HepG2 (cell line): ENCODE measurements around the gene SHBG. TPM values are rescaled to one million over a fixed set of nuclear protein-coding genes. Genes with fewer than 3 reads are reported as not detected.

ENCODE experiments used
- KLF13 ChIP-seq: sonication (generic); formaldehyde crosslinking; IDR thresholded peaks from 2 replicates; pipeline ENCODE4 v1.4.0; 2020; ENCODE audit warnings: mild to moderate bottlenecking, missing genetic modification reagents
- KMT2A ChIP-seq: sonication (generic); formaldehyde crosslinking; IDR thresholded peaks from 2 replicates; pipeline ENCODE4 v1.4.0; 2020; ENCODE audit warnings: missing genetic modification reagents
- MEF2D ChIP-seq: sonication (generic); formaldehyde crosslinking; IDR thresholded peaks from 2 replicates; pipeline ENCODE4 v1.5.1; 2020; ENCODE audit warnings: mild to moderate bottlenecking, missing genetic modification reagents
- MTA1 ChIP-seq: sonication (generic); formaldehyde crosslinking; IDR thresholded peaks from 2 replicates; pipeline ENCODE4 v1.4.0; 2020; ENCODE audit warnings: missing genetic modification reagents, mild to moderate bottlenecking, borderline replicate concordance
- NAIF1 ChIP-seq: sonication (generic); formaldehyde crosslinking; IDR thresholded peaks from 2 replicates; pipeline ENCODE4 v1.5.0; 2020; ENCODE audit warnings: mild to moderate bottlenecking, missing genetic modification reagents, borderline replicate concordance
- NCOA1 ChIP-seq: sonication (generic); formaldehyde crosslinking; IDR thresholded peaks from 2 replicates; pipeline ENCODE4 v1.9.0; 2021; ENCODE audit warnings: missing genetic modification reagents
- PAXIP1 ChIP-seq: sonication (generic); formaldehyde crosslinking; conservative IDR thresholded peaks from 2 replicates; pipeline ENCODE4 v1.4.0; 2020; ENCODE audit warnings: mild to moderate bottlenecking, missing genetic modification reagents, moderate library complexity
- PHB2 ChIP-seq: fragments of 450-650 bp; IDR thresholded peaks from 2 replicates; pipeline ENCODE4 v1.6.1; 2018; ENCODE audit not compliant: partially characterized antibody
- SIN3B ChIP-seq: fragments of 150-350 bp; IDR thresholded peaks from 2 replicates; pipeline ENCODE4 v1.6.1; 2014; ENCODE audit warnings: low read length
- SRY ChIP-seq: sonication (generic); formaldehyde crosslinking; IDR thresholded peaks from 2 replicates; pipeline ENCODE4 v1.8.0; 2022; ENCODE audit warnings: mild to moderate bottlenecking, missing genetic modification reagents
- ZBTB37 ChIP-seq: sonication (generic); formaldehyde crosslinking; IDR thresholded peaks from 2 replicates; pipeline ENCODE4 v1.4.0; 2020; ENCODE audit warnings: mild to moderate bottlenecking, missing genetic modification reagents
- ZNF235 ChIP-seq: sonication (generic); formaldehyde crosslinking; IDR thresholded peaks from 2 replicates; pipeline ENCODE4 v1.8.1; 2023; ENCODE audit warnings: mild to moderate bottlenecking, missing genetic modification reagents, borderline replicate concordance
- ZNF333 ChIP-seq: sonication (generic); formaldehyde crosslinking; IDR thresholded peaks from 2 replicates; pipeline ENCODE4 v1.4.0; 2020; ENCODE audit warnings: mild to moderate bottlenecking, missing genetic modification reagents, borderline replicate concordance
- ZNF510 ChIP-seq: sonication (generic); formaldehyde crosslinking; IDR thresholded peaks from 2 replicates; pipeline ENCODE4 v1.4.0; 2020; ENCODE audit warnings: low read depth, mild to moderate bottlenecking, missing genetic modification reagents
- ZNF605 ChIP-seq: sonication (generic); formaldehyde crosslinking; IDR thresholded peaks from 2 replicates; pipeline ENCODE4 v1.8.0; 2022; ENCODE audit warnings: mild to moderate bottlenecking, missing genetic modification reagents
- ZNF614 ChIP-seq: IDR thresholded peaks from 2 replicates; pipeline ENCODE4 v1.6.1; 2018; ENCODE audit warnings: missing biosample characterization, missing genetic modification reagents, inconsistent platforms, borderline replicate concordance
- ZNF770 ChIP-seq: sonication (generic); formaldehyde crosslinking; IDR thresholded peaks from 2 replicates; pipeline ENCODE4 v1.5.0; 2020; ENCODE audit warnings: mild to moderate bottlenecking, missing genetic modification reagents
- polyA plus RNA-seq, 8 experiments: library from polyadenylated mRNA; depleted of rRNA in 3 of 8; stranded (reverse) in 7 of 8; unstranded in 1 of 8; fragments of >200 nt; fragmentation: Illumina TruSeq in 4 of 8; extraction: Trizol in 4 of 8; gene quantifications; 2 replicates each; pipeline versions ENCODE4 v1.2.1 to v1.2.3, GENCODE V29; 2011 to 2016; ENCODE audit warnings: low read depth in 4 of 8, missing spikeins in 1 of 8, mixed read lengths in 1 of 8; ENCODE audit not compliant: insufficient read depth in 1 of 8
- total RNA-seq, 5 experiments: library from RNA; depleted of rRNA; stranded (reverse); fragments of >200 nt; fragmentation: Illumina TruSeq; extraction: Trizol; gene quantifications; 2 replicates each; pipeline ENCODE4 v1.2.3, GENCODE V29; 2016; ENCODE audit warnings: low read depth in 1 of 5
- TF ChIP-seq, protein P1 (sequence below): IDR thresholded peaks from 2 replicates; pipeline ENCODE4 v1.6.1; 2016; ENCODE audit warnings: low read depth, borderline replicate concordance

The SHBG gene
- total and polyA plus RNA-seq, 2 of the 13 experiments (the other 11 are each of a cell fraction or from before 2014, with no cell fraction given): 4.0 to 6.1 TPM

DNA sequence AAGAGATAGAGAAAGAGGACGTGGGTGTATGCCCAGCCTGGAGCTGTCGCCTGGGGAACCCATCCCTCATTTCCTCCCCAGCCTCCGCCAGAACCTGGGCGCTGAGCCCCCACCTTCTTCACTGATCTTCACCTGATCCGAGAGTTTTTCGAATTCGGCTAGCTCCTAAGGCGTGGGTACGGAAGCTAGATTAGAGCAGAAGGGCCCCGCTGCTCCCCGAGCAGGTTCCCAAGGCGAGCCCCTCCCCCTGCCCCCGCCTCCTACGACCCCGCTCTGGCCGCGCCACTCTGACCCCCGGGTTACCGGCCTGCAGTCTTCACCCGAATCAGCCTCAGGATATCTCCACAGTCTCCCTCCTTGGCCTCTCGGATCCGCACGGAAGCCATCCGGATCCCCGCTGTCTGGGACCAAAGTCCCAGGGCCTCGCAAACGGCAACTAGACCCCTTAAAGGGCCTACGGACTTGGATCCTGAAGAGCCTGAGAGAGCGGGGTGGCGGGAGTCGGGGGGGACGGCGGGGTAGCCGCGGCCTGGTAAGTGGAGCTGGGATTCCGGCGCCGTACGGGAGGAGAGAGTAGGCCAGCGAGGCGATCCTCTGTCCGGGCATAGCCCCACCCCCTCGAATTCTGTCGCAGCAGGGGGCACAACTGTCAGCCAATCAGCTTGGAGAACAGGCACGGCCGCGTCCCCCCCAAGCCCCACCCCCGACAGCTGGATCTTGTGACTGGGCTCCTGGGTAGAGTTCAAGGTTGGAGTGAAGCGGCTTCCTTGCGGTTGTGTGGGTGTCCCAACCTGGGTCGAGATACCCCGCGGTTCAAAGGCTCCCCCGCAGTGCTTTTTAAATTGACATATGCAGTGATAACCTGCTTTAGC is 2.4 kb upstream of the SHBG start, which contains the start of gene SAT2 (continued):
- no peak for TF ChIP-seq ZBTB37 (CRISPR knock-in tag)
- TF ChIP-seq PHB2: no peak
- TF ChIP-seq, protein P1, sequence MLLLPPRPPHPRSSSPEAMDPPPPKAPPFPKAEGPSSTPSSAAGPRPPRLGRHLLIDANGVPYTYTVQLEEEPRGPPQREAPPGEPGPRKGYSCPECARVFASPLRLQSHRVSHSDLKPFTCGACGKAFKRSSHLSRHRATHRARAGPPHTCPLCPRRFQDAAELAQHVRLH: peak; percentile 75; the same call in 1 of the 2 replicates
- peak; percentile 81 for TF ChIP-seq PAXIP1 (CRISPR knock-in tag)
- no peak for TF ChIP-seq ZNF614
- no peak for TF ChIP-seq ZNF235 (CRISPR knock-in tag)
- no peak for TF ChIP-seq KLF13 (CRISPR knock-in tag)
- peak; percentile 75 for TF ChIP-seq ZNF770 (CRISPR knock-in tag)
- TF ChIP-seq NCOA1: no peak
- 0 out of 2 replicates have a peak, but pooled peaks have one; percentile 50 for TF ChIP-seq MTA1 (CRISPR knock-in tag)
- TF ChIP-seq ZNF333 (CRISPR knock-in tag): 0 out of 2 replicates have a peak, but pooled peaks have one; percentile 47
- TF ChIP-seq SIN3B: no peak
- 0 out of 2 replicates have a peak, but pooled peaks have one; percentile 62 for TF ChIP-seq KMT2A (CRISPR knock-in tag)
- TF ChIP-seq NAIF1 (CRISPR knock-in tag): no peak; the same call in 1 of the 2 replicates
- TF ChIP-seq SRY (CRISPR knock-in tag): no peak
- TF ChIP-seq MEF2D (CRISPR knock-in tag): peak; percentile 59; the same call in 1 of the 2 replicates
- 0 out of 2 replicates have a peak, but pooled peaks have one; percentile 44 for TF ChIP-seq ZNF605 (CRISPR knock-in tag)
- no peak for TF ChIP-seq ZNF510 (CRISPR knock-in tag)
